Psoas muscle (tissue), 8 donors: Measurements from ENCODE around the gene ACAD11. TPM values are rescaled to one million over a fixed set of nuclear protein-coding genes. Genes with fewer than 3 reads are reported as not detected.
A peak's percentile ranks its signal among the peaks of the same experiment; 100 is the strongest.

Experiments
- ATAC-seq, 4 donors: fragments of 200-7000 bp; cut with Tn5 transposase; one replicate each; pipeline ENCODE4 v1.9.1; 2020; ENCODE audit warnings: moderate library complexity in 3 of 4, mild to moderate bottlenecking in 2 of 4
- DNase-seq, 2 donors: peaks; one replicate each; pipeline ENCODE4 v3.0.0-alpha.2; 2020
- H3K27ac ChIP-seq: fragments of 200-600 bp; one replicate; pipeline ENCODE4 v1.8.0; 2022
- H3K27me3 ChIP-seq, 3 donors: fragments of 200-600 bp in 1 of 3; one replicate each; pipeline versions ENCODE4 v1.6.1 to v1.8.0; 2013 to 2022; ENCODE audit warnings: low read length in 2 of 3, mild to moderate bottlenecking in 2 of 3, moderate library complexity in 1 of 3; ENCODE audit not compliant: insufficient read depth in 3 of 3
- H3K36me3 ChIP-seq, 2 donors: fragments of 200-600 bp in 1 of 2; one replicate each; pipeline versions ENCODE4 v1.6.1 to v1.8.0; 2013 to 2022; ENCODE audit warnings: low read depth in 1 of 2, mild to moderate bottlenecking in 1 of 2, moderate library complexity in 1 of 2; ENCODE audit not compliant: insufficient read depth in 1 of 2
- H3K4me1 ChIP-seq: fragments of 200-600 bp; one replicate; pipeline ENCODE4 v1.8.0; 2022
- H3K4me3 ChIP-seq: fragments of 200-600 bp; one replicate; pipeline ENCODE4 v1.8.0; 2022; ENCODE audit warnings: mild to moderate bottlenecking
- H3K9me3 ChIP-seq: fragments of 200-600 bp; one replicate; pipeline ENCODE4 v1.8.0; 2022
- WGBS, 3 donors: extraction: QIAGEN DNeasy Blood & Tissue Kit; methylation state at CpG; one replicate each; pipeline versions ENCODE4 v1.1.6 to v1.1.7; 2013; 5-methylcytosine and 5-hydroxymethylcytosine counted together
- intact Hi-C, 2 donors: fragments of 100-400 bp; cut with DNase I; formaldehyde crosslinking; loops; one replicate each; pipeline versions ENCODE4 v1.11.0 to v1.14.2; 2022
- polyA plus RNA-seq, 3 donors: library from polyadenylated mRNA; stranded (reverse); fragments of 200-250 nt; gene quantifications; one replicate each; pipeline ENCODE4 v1.2.3, GENCODE V29; 2013
- total RNA-seq, 4 donors: library from RNA; stranded (reverse); fragmentation: NEBNext Ultra II Directional in 2 of 4; extraction: Animal tissue kit (Norgen Biotek cat#: 25700) in 2 of 4; gene quantifications; one replicate each; pipeline versions ENCODE4 v1.2.1 to v1.2.4, GENCODE V29; 2021 to 2023
- TF ChIP-seq, protein P1 (sequence below): fragments of 200-600 bp; IDR thresholded peaks from one replicate; pipeline ENCODE4 v1.8.0; 2022; ENCODE audit warnings: antibody characterized with exemption
- donor health status: healthy with polysubstance abuse.
- donor health status: DM: no; HTN: no; CAD: no; lungs with moderate emphysema.
- donor health status: Bipolar disorder and iron deficiency.
- donor health status: healthy.
- donor health status: DM: yes; HTN: yes; CAD: no.
- donor health status: DM: no; HTN: no; CAD: no.
- donor health status: DM: no; HTN: no; CAD: no.
- donor health status: DM: yes; HTN: yes; CAD: no.

Gene ACAD11
- total and polyA plus RNA-seq, 7 donors: 1.8 to 7.5 (median 5.7) TPM

DNA sequence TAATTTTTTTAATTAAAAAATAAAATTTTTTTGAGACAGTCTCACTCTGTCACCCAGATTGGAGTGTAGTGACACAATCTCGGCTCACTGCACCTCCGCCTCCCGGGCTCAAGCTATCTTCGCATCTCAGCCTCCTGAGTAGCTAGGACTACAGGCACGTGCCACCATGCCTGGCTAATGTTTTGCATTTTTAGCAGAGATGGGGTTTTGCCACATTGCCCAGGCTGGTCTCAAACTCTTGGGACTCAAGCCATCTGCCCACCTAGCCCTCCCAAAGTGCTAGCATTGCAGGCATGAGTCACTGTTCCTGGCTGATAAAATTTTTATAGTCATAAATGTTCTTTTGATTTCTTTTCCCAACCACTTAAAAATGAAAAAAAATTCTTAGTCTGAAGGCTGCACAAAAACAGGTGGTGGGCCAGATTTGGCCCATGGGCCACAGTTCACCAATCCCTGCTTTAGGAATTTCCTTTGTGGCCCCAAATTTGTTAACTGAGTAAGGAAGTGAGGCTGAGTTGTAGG lies 9.7 kb upstream of the ACAD11 start:
- H3K27me3 ChIP-seq: no peaks in the 10 kb centered on the region
- DNase-seq (no peak), ATAC-seq (no peak)
- no peak overlapping the region for H3K4me3 ChIP-seq
- TF ChIP-seq, protein P1, sequence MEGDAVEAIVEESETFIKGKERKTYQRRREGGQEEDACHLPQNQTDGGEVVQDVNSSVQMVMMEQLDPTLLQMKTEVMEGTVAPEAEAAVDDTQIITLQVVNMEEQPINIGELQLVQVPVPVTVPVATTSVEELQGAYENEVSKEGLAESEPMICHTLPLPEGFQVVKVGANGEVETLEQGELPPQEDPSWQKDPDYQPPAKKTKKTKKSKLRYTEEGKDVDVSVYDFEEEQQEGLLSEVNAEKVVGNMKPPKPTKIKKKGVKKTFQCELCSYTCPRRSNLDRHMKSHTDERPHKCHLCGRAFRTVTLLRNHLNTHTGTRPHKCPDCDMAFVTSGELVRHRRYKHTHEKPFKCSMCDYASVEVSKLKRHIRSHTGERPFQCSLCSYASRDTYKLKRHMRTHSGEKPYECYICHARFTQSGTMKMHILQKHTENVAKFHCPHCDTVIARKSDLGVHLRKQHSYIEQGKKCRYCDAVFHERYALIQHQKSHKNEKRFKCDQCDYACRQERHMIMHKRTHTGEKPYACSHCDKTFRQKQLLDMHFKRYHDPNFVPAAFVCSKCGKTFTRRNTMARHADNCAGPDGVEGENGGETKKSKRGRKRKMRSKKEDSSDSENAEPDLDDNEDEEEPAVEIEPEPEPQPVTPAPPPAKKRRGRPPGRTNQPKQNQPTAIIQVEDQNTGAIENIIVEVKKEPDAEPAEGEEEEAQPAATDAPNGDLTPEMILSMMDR: no peak
- no peak overlapping the region for H3K27ac ChIP-seq
- intact Hi-C loops: loop anchor here (5.0 to 10.0 kb wide), 3 partner anchors 33 to 48 kb away; no protein-coding TSS in a partner anchor
- WGBS, 3 donors: 93 to 94% (median 94%) methylated on average over 5 of the region's 5 CpGs
- H3K9me3 ChIP-seq: no peaks in the 10 kb centered on the region
- peaks cover 0 to 84% of the 10 kb centered on the region in 2 donors for H3K36me3 ChIP-seq
- H3K4me1 ChIP-seq: no peaks in the 10 kb centered on the region

DNA sequence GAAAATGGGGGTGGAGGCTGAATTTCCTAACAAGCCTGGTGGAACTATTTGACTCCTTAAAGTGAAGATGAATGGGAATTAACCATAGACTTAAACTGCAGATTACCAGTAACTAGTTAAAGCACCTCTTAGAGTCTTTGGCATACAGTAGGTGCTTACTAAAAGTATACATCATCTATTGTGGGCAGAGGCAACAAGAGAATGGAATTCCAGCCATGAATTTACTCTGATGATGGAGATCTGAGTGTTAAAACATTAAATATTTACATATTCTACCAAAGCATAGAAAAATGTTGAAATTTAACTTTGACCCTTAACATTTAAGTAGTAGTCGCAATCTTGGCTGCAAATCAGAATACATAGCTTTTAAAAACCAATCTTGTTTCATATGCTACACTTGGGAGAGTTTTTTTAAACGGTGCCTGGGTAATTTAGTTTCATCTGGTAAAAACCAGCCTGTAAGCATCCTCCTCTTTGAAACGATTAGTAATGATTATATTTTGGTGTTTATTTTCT lies 5.7 kb upstream of the ACAD11 start:
- Histone ChIP-seq H3K27me3 (no peaks in the 10 kb centered on the region), H3K36me3 (peaks cover 0 to 45% of the 10 kb centered on the region in 2 donors), H3K4me3 (no peak overlapping the region), H3K27ac (no peak overlapping the region), H3K4me1 (peaks cover 13% of the 10 kb centered on the region), H3K9me3 (no peaks in the 10 kb centered on the region)
- DNase-seq (no peak), ATAC-seq (no peak)
- WGBS, 3 donors: 77 to 80% (median 80%) methylated on average over 3 of the region's 3 CpGs
- intact Hi-C loops: loop anchor here (5.0 to 10.0 kb wide), 3 partner anchors 37 to 52 kb away; no protein-coding TSS in a partner anchor
- TF ChIP-seq, protein P1: no peak

DNA sequence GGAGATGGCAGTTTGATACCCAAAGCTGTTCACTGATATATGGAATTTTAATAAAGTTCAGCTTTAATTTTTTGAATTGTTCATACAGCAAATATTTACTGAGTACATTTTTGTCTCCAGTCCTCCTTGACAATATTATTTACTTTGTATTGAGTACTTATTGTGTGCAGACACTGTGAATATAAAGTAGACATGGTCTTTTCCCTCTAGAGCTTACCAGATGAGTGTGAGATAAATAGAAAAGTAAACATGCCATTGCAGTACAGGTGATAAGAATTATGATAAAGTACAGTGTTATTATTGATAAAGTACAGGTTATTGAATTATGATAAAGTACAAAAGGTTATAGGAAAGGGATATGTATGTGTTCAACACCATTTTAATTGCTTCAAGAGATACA lies 2.6 kb upstream of the ACAD11 start:
- Histone ChIP-seq H3K4me3 (peak overlapping the region; percentile 95), H3K27me3 (no peaks in the 10 kb centered on the region), H3K4me1 (peaks cover 21% of the 10 kb centered on the region), H3K36me3 (peaks cover 0 to 22% of the 10 kb centered on the region in 2 donors), H3K9me3 (no peaks in the 10 kb centered on the region), H3K27ac (no peak overlapping the region)
- intact Hi-C loops: loop anchor here in 1 of 2 donors (10.0 kb wide), 1 partner anchor 53 kb away; no protein-coding TSS in a partner anchor
- TF ChIP-seq, protein P1: no peak
- no peak for ATAC-seq
- DNase-seq: no peak

DNA sequence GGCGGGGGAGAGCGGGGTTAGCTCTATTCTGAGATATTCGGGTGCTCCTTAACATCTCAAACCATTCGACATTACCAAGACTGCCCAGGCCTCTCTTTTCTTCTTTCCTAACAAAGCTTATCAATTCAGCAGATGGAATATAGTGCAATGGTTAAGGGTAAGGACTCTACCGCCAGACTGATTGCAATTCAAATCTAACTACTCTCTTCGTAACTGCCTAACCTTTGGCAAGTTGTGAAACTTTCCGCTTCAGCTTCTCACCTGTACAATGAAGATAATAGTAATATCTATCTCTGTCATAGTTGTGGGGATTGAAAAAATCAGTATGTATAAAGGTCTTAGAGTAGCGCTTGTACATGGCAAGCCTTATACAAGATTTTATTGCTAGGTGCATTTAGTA lies 1.5 kb upstream of the ACAD11 start:
- no peaks in the 10 kb centered on the region for H3K27me3 ChIP-seq
- H3K4me3 ChIP-seq: peak overlapping the region; percentile 95
- intact Hi-C loops: loop anchor here in 1 of 2 donors (10.0 kb wide), 1 partner anchor 54 kb away; no protein-coding TSS in a partner anchor
- no peak for DNase-seq
- H3K4me1 ChIP-seq: peaks cover 21% of the 10 kb centered on the region
- peak overlapping the region; percentile 85 for H3K27ac ChIP-seq
- TF ChIP-seq, protein P1: no peak
- ATAC-seq: no peak
- 13 to 22% (median 13%) methylated on average over 8 of the region's 8 CpGs for WGBS, 3 donors
- H3K36me3 ChIP-seq: peaks cover 0 to 11% of the 10 kb centered on the region in 2 donors
- no peaks in the 10 kb centered on the region for H3K9me3 ChIP-seq

DNA sequence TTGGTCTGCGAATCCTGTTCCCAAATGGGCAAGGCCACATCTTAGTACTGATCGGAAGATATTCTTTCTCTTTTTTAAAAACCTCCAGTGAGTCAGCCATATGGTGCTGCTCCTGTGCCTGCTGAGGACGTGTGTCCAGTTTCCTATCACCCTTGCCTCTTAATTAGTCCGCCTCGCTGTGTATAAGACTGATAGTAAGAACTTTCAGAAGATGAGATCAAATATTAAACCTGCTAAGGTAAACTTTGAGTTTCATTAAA lies 1.1 kb upstream of the ACAD11 start:
- WGBS, 3 donors: 0 to 2% (median 2%) methylated on average over 5 of the region's 5 CpGs
- ATAC-seq: peak in 3 of 4 donors; percentile 2 to 31 (median 3)
- no peak for DNase-seq
- H3K27ac ChIP-seq: peak overlapping the region; percentile 85
- TF ChIP-seq, protein P1: no peak
- intact Hi-C loops: loop anchor here in 1 of 2 donors (10.0 kb wide), 1 partner anchor 54 kb away; no protein-coding TSS in a partner anchor
- H3K4me1 ChIP-seq: peaks cover 21% of the 10 kb centered on the region
- peak overlapping the region; percentile 95 for H3K4me3 ChIP-seq
- peaks cover 0 to 8% of the 10 kb centered on the region in 2 donors for H3K36me3 ChIP-seq
- H3K9me3 ChIP-seq: no peaks in the 10 kb centered on the region
- no peaks in the 10 kb centered on the region for H3K27me3 ChIP-seq
